H9 (cell line): Measurements from ENCODE around the gene SLC1A1. TPM values are rescaled to one million over a fixed set of nuclear protein-coding genes. Genes with fewer than 3 reads are reported as not detected.

Source experiments
- DNase-seq: peaks from one replicate; pipeline ENCODE4 v3.0.0-alpha.2; 2017
- H2AFZ ChIP-seq: one replicate; pipeline ENCODE4 v1.6.1; 2013; ENCODE audit warnings: mild to moderate bottlenecking, low read length, control low read depth, moderate library complexity
- H2AK5ac ChIP-seq: 2 replicates; pipeline ENCODE4 v1.6.1; 2013; ENCODE audit warnings: low read length, control low read depth, mixed read lengths; ENCODE audit not compliant: insufficient read length
- H2BK120ac ChIP-seq: one replicate; pipeline ENCODE4 v1.6.1; 2013; ENCODE audit warnings: low read depth, mild to moderate bottlenecking, low read length, control low read depth, inconsistent platforms; ENCODE audit not compliant: poor library complexity, severe bottlenecking
- H2BK12ac ChIP-seq: 2 replicates; pipeline ENCODE4 v1.6.1; 2013; ENCODE audit warnings: low read length, control low read depth, mixed read lengths, low read depth; ENCODE audit not compliant: insufficient read length
- H2BK15ac ChIP-seq: 2 replicates; pipeline ENCODE4 v1.6.1; 2013; ENCODE audit warnings: low read depth, low read length, control low read depth
- H2BK20ac ChIP-seq: one replicate; pipeline ENCODE4 v1.6.1; 2013; ENCODE audit warnings: low read depth, mild to moderate bottlenecking, low read length, control low read depth, inconsistent platforms; ENCODE audit not compliant: poor library complexity, severe bottlenecking
- H2BK5ac ChIP-seq: 2 replicates; pipeline ENCODE4 v1.6.1; 2013; ENCODE audit warnings: low read length, control low read depth, mixed read lengths; ENCODE audit not compliant: insufficient read length
- H3K14ac ChIP-seq: 2 replicates; pipeline ENCODE4 v1.6.1; 2013; ENCODE audit warnings: low read length, control low read depth; ENCODE audit not compliant: insufficient read depth
- H3K18ac ChIP-seq: 2 replicates; pipeline ENCODE4 v1.6.1; 2013; ENCODE audit warnings: low read depth, mild to moderate bottlenecking, mixed read lengths, low read length, control low read depth; ENCODE audit not compliant: insufficient read length
- H3K23ac ChIP-seq: 2 replicates; pipeline ENCODE4 v1.6.1; 2013; ENCODE audit warnings: low read length, control low read depth, mixed read lengths, low read depth; ENCODE audit not compliant: insufficient read length
- H3K23me2 ChIP-seq: 2 replicates; pipeline ENCODE4 v1.6.1; 2013; ENCODE audit warnings: low read depth, mild to moderate bottlenecking, mixed read lengths, low read length, control low read depth; ENCODE audit not compliant: insufficient read length, poor library complexity, severe bottlenecking
- H3K27ac ChIP-seq: 2 replicates; pipeline ENCODE4 v1.5.1; 2013; ENCODE audit warnings: low read length, control low read depth, mixed read lengths, low read depth; ENCODE audit not compliant: insufficient read length
- H3K27me3 ChIP-seq: 2 replicates; pipeline ENCODE4 v1.6.1; 2013; ENCODE audit warnings: low read length, control low read depth, inconsistent platforms; ENCODE audit not compliant: insufficient read depth
- H3K4ac ChIP-seq: 2 replicates; pipeline ENCODE4 v1.6.1; 2013; ENCODE audit warnings: low read depth, mild to moderate bottlenecking, control low read depth, inconsistent platforms, low read length, moderate library complexity
- H3K4me1 ChIP-seq: 2 replicates; pipeline ENCODE4 v1.6.1; 2013; ENCODE audit warnings: low read length, control low read depth, inconsistent platforms; ENCODE audit not compliant: insufficient read depth
- H3K4me2 ChIP-seq: 2 replicates; pipeline ENCODE4 v1.6.1; 2013; ENCODE audit warnings: low read length, control low read depth, mixed read lengths; ENCODE audit not compliant: insufficient read length, insufficient read depth
- H3K56ac ChIP-seq: 2 replicates; pipeline ENCODE4 v1.6.1; 2013; ENCODE audit warnings: low read depth, mild to moderate bottlenecking, mixed read lengths, low read length, control low read depth; ENCODE audit not compliant: insufficient read length
- H3K79me1 ChIP-seq: 2 replicates; pipeline ENCODE4 v1.6.1; 2013; ENCODE audit warnings: low read depth, mild to moderate bottlenecking, moderate library complexity, low read length, control low read depth, inconsistent platforms; ENCODE audit not compliant: insufficient read depth, poor library complexity, severe bottlenecking
- H3K79me2 ChIP-seq: 2 replicates; pipeline ENCODE4 v1.6.1; 2013; ENCODE audit warnings: low read length, control low read depth, inconsistent platforms; ENCODE audit not compliant: insufficient read depth
- H3K9ac ChIP-seq: 2 replicates; pipeline ENCODE4 v1.6.1; 2013; ENCODE audit warnings: low read length, control low read depth, mixed read lengths; ENCODE audit not compliant: insufficient read length; ENCODE audit errors: extremely low read depth
- H3K9me3 ChIP-seq: one replicate; pipeline ENCODE4 v1.6.1; 2013; ENCODE audit warnings: low read depth, low read length, inconsistent platforms; ENCODE audit not compliant: control insufficient read depth
- H3T11ph ChIP-seq: one replicate; pipeline ENCODE4 v1.6.1; 2013; ENCODE audit warnings: mild to moderate bottlenecking, low read length, control low read depth, inconsistent platforms
- H4K20me1 ChIP-seq: one replicate; pipeline ENCODE4 v1.6.1; 2013; ENCODE audit not compliant: control insufficient read depth, insufficient read length, insufficient read depth
- H4K5ac ChIP-seq: 2 replicates; pipeline ENCODE4 v1.6.1; 2013; ENCODE audit warnings: low read depth, mild to moderate bottlenecking, mixed read lengths, low read length, control low read depth; ENCODE audit not compliant: insufficient read length
- H4K8ac ChIP-seq: replicated peaks from 2 replicates; pipeline ENCODE4 v1.6.1; 2013; ENCODE audit warnings: low read length, control low read depth, mixed read lengths, low read depth; ENCODE audit not compliant: insufficient read length
- H4K91ac ChIP-seq: 2 replicates; pipeline ENCODE4 v1.6.1; 2013; ENCODE audit warnings: low read depth, mild to moderate bottlenecking, moderate library complexity, mixed read lengths, low read length, control low read depth; ENCODE audit not compliant: insufficient read length
- H3K27ac Mint-ChIP-seq, 3 experiments: 2 replicates in 2 of 3; 3 replicates in 1 of 3; pipeline ENCODE4 v1.8.0; 2020 to 2021; ENCODE audit warnings: mixed read lengths in 3 of 3, mild to moderate bottlenecking in 1 of 3, moderate library complexity in 1 of 3
- H3K27me3 Mint-ChIP-seq: 2 replicates; pipeline ENCODE4 v1.8.0; 2021; ENCODE audit warnings: low read depth, mild to moderate bottlenecking, moderate library complexity, mixed read lengths
- H3K36me3 Mint-ChIP-seq, 3 experiments: 2 replicates in 2 of 3; 3 replicates in 1 of 3; pipeline ENCODE4 v1.8.0; 2020 to 2021; ENCODE audit warnings: low read depth in 3 of 3, mixed read lengths in 3 of 3; ENCODE audit not compliant: insufficient read depth in 1 of 3
- H3K4me1 Mint-ChIP-seq, 2 experiments: 2 replicates each; pipeline ENCODE4 v1.8.0; 2020; ENCODE audit warnings: mixed read lengths in 2 of 2
- H3K4me3 Mint-ChIP-seq, 2 experiments: 2 replicates in 1 of 2; 3 replicates in 1 of 2; pipeline ENCODE4 v1.8.0; 2020 to 2021; ENCODE audit warnings: mild to moderate bottlenecking in 2 of 2, mixed read lengths in 2 of 2, moderate library complexity in 1 of 2
- H3K9me3 Mint-ChIP-seq, 2 experiments: 2 replicates in 1 of 2; 3 replicates in 1 of 2; pipeline ENCODE4 v1.8.0; 2020; ENCODE audit warnings: mild to moderate bottlenecking in 2 of 2, mixed read lengths in 2 of 2, moderate library complexity in 1 of 2
- WGBS: extraction: QIAGEN DNeasy Blood & Tissue Kit; methylation state at CpG from one replicate; pipeline ENCODE4 v1.1.7; 2013; ENCODE audit warnings: missing lambda C conversion rate, low lambda C conversion rate, mixed read lengths; ENCODE audit not compliant: insufficient read length; ENCODE audit errors: extremely low coverage; 5-methylcytosine and 5-hydroxymethylcytosine counted together
- total RNA-seq: library from RNA; stranded (reverse); gene quantifications from 2 replicates; pipeline ENCODE4 v1.2.1, GENCODE V29; 2021
- TF ChIP-seq, protein P1 (sequence below): fragments of 200-600 bp; sonication (generic); conservative IDR thresholded peaks from 3 replicates; pipeline ENCODE4 v1.8.0; 2021; ENCODE audit warnings: antibody characterized with exemption, mild to moderate bottlenecking

The SLC1A1 gene
- total RNA-seq, 1 experiment from 2014 or later = 4.7 TPM

GRCh38 chr9:4507306-4508130 lies 17.2 kb downstream of the SLC1A1 start:
- Mint-ChIP-seq H3K4me3 (no peak overlapping the region), H3K4me1 (peaks cover 12 to 14% of the 10 kb centered on the region in 2 experiments), H3K27me3 (no peaks in the 10 kb centered on the region; the same call in 1 of the 2 replicates), H3K9me3 (peaks cover 0 to 4% of the 10 kb centered on the region in 2 experiments; a peak in 2 of 5 replicates), H3K27ac (0 out of 7 replicates have a peak overlapping the region, but pooled peaks of 1 of the 3 experiments have one; percentile 17), H3K36me3 (peaks cover 0 to 3% (median 0%) of the 10 kb centered on the region in 3 experiments; a peak in 1 of 7 replicates)
- Histone ChIP-seq H2AFZ (no peak overlapping the region), H4K20me1 (no peaks in the 10 kb centered on the region), H2BK15ac (no peak overlapping the region), H4K8ac (no peak overlapping the region), H3K56ac (no peak overlapping the region), H2AK5ac (no peak overlapping the region), H3K4me1 (no peaks in the 10 kb centered on the region; the same call in 1 of the 2 replicates), H3K9me3 (no peaks in the 10 kb centered on the region), H3K79me2 (no peaks in the 10 kb centered on the region), H2BK12ac (no peak overlapping the region), H3K4me2 (no peak overlapping the region), H3K23ac (no peak overlapping the region), H4K91ac (no peak overlapping the region), H2BK5ac (no peak overlapping the region), H3K9ac (no peak overlapping the region), H3K27ac (no peak overlapping the region), H2BK120ac (no peak overlapping the region), H4K5ac (no peak overlapping the region), H3T11ph (no peak overlapping the region), H3K18ac (no peak overlapping the region), H3K4ac (no peak overlapping the region), H2BK20ac (no peak overlapping the region), H3K79me1 (no peaks in the 10 kb centered on the region), H3K27me3 (no peaks in the 10 kb centered on the region), H3K14ac (no peak overlapping the region), H3K23me2 (no peaks in the 10 kb centered on the region)
- no peak for DNase-seq
- no CpG with 5 or more reads among the region's 9 CpGs for WGBS
- TF ChIP-seq, protein P1, sequence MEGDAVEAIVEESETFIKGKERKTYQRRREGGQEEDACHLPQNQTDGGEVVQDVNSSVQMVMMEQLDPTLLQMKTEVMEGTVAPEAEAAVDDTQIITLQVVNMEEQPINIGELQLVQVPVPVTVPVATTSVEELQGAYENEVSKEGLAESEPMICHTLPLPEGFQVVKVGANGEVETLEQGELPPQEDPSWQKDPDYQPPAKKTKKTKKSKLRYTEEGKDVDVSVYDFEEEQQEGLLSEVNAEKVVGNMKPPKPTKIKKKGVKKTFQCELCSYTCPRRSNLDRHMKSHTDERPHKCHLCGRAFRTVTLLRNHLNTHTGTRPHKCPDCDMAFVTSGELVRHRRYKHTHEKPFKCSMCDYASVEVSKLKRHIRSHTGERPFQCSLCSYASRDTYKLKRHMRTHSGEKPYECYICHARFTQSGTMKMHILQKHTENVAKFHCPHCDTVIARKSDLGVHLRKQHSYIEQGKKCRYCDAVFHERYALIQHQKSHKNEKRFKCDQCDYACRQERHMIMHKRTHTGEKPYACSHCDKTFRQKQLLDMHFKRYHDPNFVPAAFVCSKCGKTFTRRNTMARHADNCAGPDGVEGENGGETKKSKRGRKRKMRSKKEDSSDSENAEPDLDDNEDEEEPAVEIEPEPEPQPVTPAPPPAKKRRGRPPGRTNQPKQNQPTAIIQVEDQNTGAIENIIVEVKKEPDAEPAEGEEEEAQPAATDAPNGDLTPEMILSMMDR = no peak
